Measurements from ENCODE around the gene HOXD3.

DNA sequence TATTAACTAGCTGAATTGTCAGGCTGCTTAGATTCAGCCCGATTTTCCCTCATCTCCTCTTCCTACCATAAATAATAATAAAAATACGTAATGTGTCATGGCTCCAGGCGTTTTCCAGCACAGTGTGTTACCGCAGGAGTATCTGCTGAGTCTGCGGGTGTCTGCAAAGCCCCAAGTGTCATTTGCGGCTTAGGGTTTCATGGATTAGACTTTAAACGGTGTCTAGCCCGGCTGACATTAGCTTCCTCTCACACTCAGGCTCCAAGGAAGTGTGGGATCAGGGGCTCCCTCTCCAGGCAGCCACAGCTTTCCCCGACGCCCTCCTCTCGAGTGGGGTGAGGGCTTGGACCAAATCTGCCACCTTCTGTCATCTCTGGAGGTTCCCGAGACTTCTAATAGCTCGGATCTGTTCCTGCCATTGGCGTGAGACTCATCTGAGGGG, 17.3 kb downstream of the HOXD3 start:
- TF ChIP-seq, protein P1, sequence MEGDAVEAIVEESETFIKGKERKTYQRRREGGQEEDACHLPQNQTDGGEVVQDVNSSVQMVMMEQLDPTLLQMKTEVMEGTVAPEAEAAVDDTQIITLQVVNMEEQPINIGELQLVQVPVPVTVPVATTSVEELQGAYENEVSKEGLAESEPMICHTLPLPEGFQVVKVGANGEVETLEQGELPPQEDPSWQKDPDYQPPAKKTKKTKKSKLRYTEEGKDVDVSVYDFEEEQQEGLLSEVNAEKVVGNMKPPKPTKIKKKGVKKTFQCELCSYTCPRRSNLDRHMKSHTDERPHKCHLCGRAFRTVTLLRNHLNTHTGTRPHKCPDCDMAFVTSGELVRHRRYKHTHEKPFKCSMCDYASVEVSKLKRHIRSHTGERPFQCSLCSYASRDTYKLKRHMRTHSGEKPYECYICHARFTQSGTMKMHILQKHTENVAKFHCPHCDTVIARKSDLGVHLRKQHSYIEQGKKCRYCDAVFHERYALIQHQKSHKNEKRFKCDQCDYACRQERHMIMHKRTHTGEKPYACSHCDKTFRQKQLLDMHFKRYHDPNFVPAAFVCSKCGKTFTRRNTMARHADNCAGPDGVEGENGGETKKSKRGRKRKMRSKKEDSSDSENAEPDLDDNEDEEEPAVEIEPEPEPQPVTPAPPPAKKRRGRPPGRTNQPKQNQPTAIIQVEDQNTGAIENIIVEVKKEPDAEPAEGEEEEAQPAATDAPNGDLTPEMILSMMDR (IDR thresholded peaks at IDR 0.05): no peak
- TF ChIP-seq POLR2A (IDR thresholded peaks at IDR 0.05): no peak

All from Peyer's patch (tissue), 4 donors.